ENCODE results near the gene TOMM34.

DNA sequence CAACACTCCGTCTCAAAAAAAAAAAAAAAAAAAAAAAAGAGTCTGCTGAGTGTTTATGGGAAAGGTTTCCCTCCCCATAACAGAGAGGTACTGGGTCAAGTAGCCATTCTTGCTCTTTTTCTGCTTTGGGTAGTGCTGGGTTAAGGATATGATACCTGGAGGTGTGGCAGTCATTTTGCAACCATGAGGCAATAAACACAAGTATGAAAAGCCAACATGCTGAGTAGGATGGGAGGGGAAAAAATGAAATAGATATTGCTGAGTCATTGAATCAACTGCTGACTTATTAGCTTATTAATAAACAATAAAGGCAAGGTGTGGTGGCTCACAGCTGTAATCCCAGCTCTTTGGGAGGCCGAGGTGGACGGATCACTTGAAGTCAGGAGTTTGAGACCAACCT, 2.3 kb upstream of the TOMM34 start:
- TF ChIP-seq EZH2 (IDR thresholded peaks at IDR 0.05; ENCODE audit: insufficient read depth, poor library complexity, severe bottlenecking) (no peak), EZH2phosphoT487 (IDR thresholded peaks at IDR 0.05; ENCODE audit: insufficient read depth, low read depth) (no peak)
